ENCODE measurements around the gene ACOT8. TPM values are rescaled to one million over a fixed set of nuclear protein-coding genes. Genes with fewer than 3 reads are reported as not detected.

Gene ACOT8
- total RNA-seq, 1 experiment from 2014 or later = 47.4 TPM

- DNase-seq (ENCODE audit: low spot score) = no peak
Observed at GRCh38 chr20:45796337-45797065, 60.7 kb downstream of the ACOT8 start.

- DNase-seq (ENCODE audit: low spot score) = no peak
Observed at GRCh38 chr20:45792317-45793118, 64.7 kb downstream of the ACOT8 start.

Other genes starting within 250 kb of the ACOT8 start
- not detected in 2 replicates for gene WFDC10A, start 227.7 kb downstream of the ACOT8 start, total RNA-seq (2014; rRNA removed; shearing (Covaris generic))
- gene WFDC9, start 226.1 kb downstream of the ACOT8 start, total RNA-seq (2014; rRNA removed; shearing (Covaris generic)) = not detected in 2 replicates
- gene WFDC11, start 187.2 kb downstream of the ACOT8 start, total RNA-seq (2014; rRNA removed; shearing (Covaris generic)) = not detected in 2 replicates
- gene WFDC13, start 155.4 kb downstream of the ACOT8 start, total RNA-seq (2014; rRNA removed; shearing (Covaris generic)) = not detected in 2 replicates
- gene WFDC10B, start 152.4 kb downstream of the ACOT8 start, total RNA-seq (2014; rRNA removed; shearing (Covaris generic)) = not detected in 2 replicates
- not detected in 2 replicates for gene SPINT4, start 135.0 kb downstream of the ACOT8 start, total RNA-seq (2014; rRNA removed; shearing (Covaris generic))
- gene WFDC3, start 65.5 kb downstream of the ACOT8 start, total RNA-seq (2014; rRNA removed; shearing (Covaris generic)) = 0.52 and 9.8 TPM in 2 replicates
- 22.4 and 22.6 TPM in 2 replicates for gene DNTTIP1, start 65.4 kb downstream of the ACOT8 start, total RNA-seq (2014; rRNA removed; shearing (Covaris generic))
- 194 and 288 TPM in 2 replicates for gene UBE2C, start 44.7 kb downstream of the ACOT8 start, total RNA-seq (2014; rRNA removed; shearing (Covaris generic))
- gene TNNC2, start 30.1 kb downstream of the ACOT8 start, total RNA-seq (2014; rRNA removed; shearing (Covaris generic)) = not detected in 2 replicates
- gene SNX21, start 23.6 kb downstream of the ACOT8 start, total RNA-seq (2014; rRNA removed; shearing (Covaris generic)) = 17.1 and 22.3 TPM in 2 replicates
- 3.5 and 4.6 TPM in 2 replicates for gene ZSWIM3, start 222 bp upstream of the ACOT8 start, total RNA-seq (2014; rRNA removed; shearing (Covaris generic))
- 7.2 and 10.2 TPM in 2 replicates for gene ZSWIM1, start 23.8 kb upstream of the ACOT8 start, total RNA-seq (2014; rRNA removed; shearing (Covaris generic))
- 0.12 and 1.0 TPM in 2 replicates for gene SPATA25, start 30.2 kb upstream of the ACOT8 start, total RNA-seq (2014; rRNA removed; shearing (Covaris generic))
- gene NEURL2, start 33.8 kb upstream of the ACOT8 start, total RNA-seq (2014; rRNA removed; shearing (Covaris generic)) = 0.99 and 1.8 TPM in 2 replicates
- gene CTSA, start 33.9 kb upstream of the ACOT8 start, total RNA-seq (2014; rRNA removed; shearing (Covaris generic)) = 102 and 150 TPM in 2 replicates
- 1.1 and 2.2 TPM in 2 replicates for gene PLTP, start 54.8 kb upstream of the ACOT8 start, total RNA-seq (2014; rRNA removed; shearing (Covaris generic))
- 5.2 and 7.7 TPM in 2 replicates for gene PCIF1, start 77.3 kb upstream of the ACOT8 start, total RNA-seq (2014; rRNA removed; shearing (Covaris generic))
- gene ZNF335, start 114.8 kb upstream of the ACOT8 start, total RNA-seq (2014; rRNA removed; shearing (Covaris generic)) = 4.3 and 7.1 TPM in 2 replicates
- not detected in 2 replicates for gene MMP9, start 151.5 kb upstream of the ACOT8 start, total RNA-seq (2014; rRNA removed; shearing (Covaris generic))
- 0.21 and 4.3 TPM in 2 replicates for gene SLC12A5, start 171.8 kb upstream of the ACOT8 start, total RNA-seq (2014; rRNA removed; shearing (Covaris generic))
- gene NCOA5, start 232.6 kb upstream of the ACOT8 start, total RNA-seq (2014; rRNA removed; shearing (Covaris generic)) = 17.4 and 18.1 TPM in 2 replicates

Data from H4 (cell line).